ENCODE measurements around the gene OTOG. TPM values are rescaled to one million over a fixed set of nuclear protein-coding genes. Genes with fewer than 3 reads are reported as not detected.

OTOG gene
- total and polyA plus RNA-seq, 2 donors (not counting 1 experiment from before 2014, with no cell fraction given) = not detected

- H3K36me3 ChIP-seq (replicated peaks in 1 of 2; ENCODE audit: control extremely low read depth in 1 of 2, control insufficient read depth in 1 of 2, extremely low read depth in 1 of 2, insufficient read depth in 2 of 2, low read length in 1 of 2) = no peaks in the 10 kb centered on the region
- intact Hi-C loops (cut with micrococcal nuclease) = no loop called here
- ChIA-PET CTCF (no interaction called here), POLR2A (no interaction called here)
- Mint-ChIP-seq H3K4me1 (no peaks in the 10 kb centered on the region), H3K4me3 (no peak overlapping the region), H3K9me3 (ENCODE audit: insufficient read depth) (no peaks in the 10 kb centered on the region), H3K27ac (no peak overlapping the region), H3K27me3 (peaks cover 37% of the 10 kb centered on the region)
- H3K27ac ChIP-seq (ENCODE audit: low read length in 2 of 2) = no peak overlapping the region
- H3K4me3 ChIP-seq (ENCODE audit: control extremely low read depth in 1 of 5, extremely low read depth in 1 of 5, insufficient read depth in 1 of 5, low read depth in 2 of 5, low read length in 4 of 5) = no peak overlapping the region
- H3K9me3 ChIP-seq (ENCODE audit: control extremely low read depth in 1 of 3, control insufficient read depth in 2 of 3, insufficient read depth in 1 of 3, low read length in 2 of 3) = no peaks in the 10 kb centered on the region
- no peaks in the 10 kb centered on the region for H3K79me2 ChIP-seq (ENCODE audit: control insufficient read depth, insufficient read depth, low read length)
- H3K27me3 ChIP-seq (replicated peaks in 1 of 4; ENCODE audit: control extremely low read depth in 1 of 4, control insufficient read depth in 3 of 4, insufficient read depth in 4 of 4, low read length in 3 of 4) = peaks cover 0 to 6% (median 0%) of the 10 kb centered on the region in 4 experiments
- no peak overlapping the region for H3K9ac ChIP-seq (ENCODE audit: low read length)
- ATAC-seq (ENCODE audit: low read depth) (no peak), DNase-seq (no peak)
- H2AFZ ChIP-seq (ENCODE audit: insufficient read depth, low read depth, low read length, poor library complexity, severe bottlenecking) = no peak overlapping the region
- WGBS (ENCODE audit: insufficient coverage) = 94% methylated on average over 3 of the region's 4 CpGs
- no peaks in the 10 kb centered on the region for H4K20me1 ChIP-seq (ENCODE audit: control insufficient read depth, insufficient read depth, low read length, poor library complexity, severe bottlenecking)
- TF ChIP-seq CTCF (IDR thresholded peaks at IDR 0.05) = no peak
- no peak for TF ChIP-seq EZH2 (IDR thresholded peaks at IDR 0.05; ENCODE audit: borderline replicate concordance, insufficient read depth, low read depth, low read length, poor library complexity, severe bottlenecking)
- H3K4me1 ChIP-seq (ENCODE audit: control insufficient read depth in 2 of 2, insufficient read depth in 2 of 2, low read length in 2 of 2) = no peaks in the 10 kb centered on the region
- no peak overlapping the region for H3K4me2 ChIP-seq (replicated peaks; ENCODE audit: low read depth, low read length, poor library complexity, severe bottlenecking)
Measured at GRCh38 chr11:17552041-17552355, 4.9 kb downstream of the OTOG start.

- no peak overlapping the region for H3K4me2 ChIP-seq (replicated peaks; ENCODE audit: low read depth, low read length, poor library complexity, severe bottlenecking)
- no peaks in the 10 kb centered on the region for H3K79me2 ChIP-seq (ENCODE audit: control insufficient read depth, insufficient read depth, low read length)
- H2AFZ ChIP-seq (ENCODE audit: insufficient read depth, low read depth, low read length, poor library complexity, severe bottlenecking) = no peak overlapping the region
- Mint-ChIP-seq H3K4me3 (no peak overlapping the region), H3K9me3 (ENCODE audit: insufficient read depth) (no peaks in the 10 kb centered on the region), H3K27ac (no peak overlapping the region), H3K27me3 (peaks cover 37% of the 10 kb centered on the region), H3K4me1 (no peaks in the 10 kb centered on the region)
- DNase-seq (no peak), ATAC-seq (ENCODE audit: low read depth) (no peak)
- H3K27ac ChIP-seq (ENCODE audit: low read length in 2 of 2) = no peak overlapping the region
- peaks cover 0 to 4% (median 0%) of the 10 kb centered on the region in 4 experiments for H3K27me3 ChIP-seq (replicated peaks in 1 of 4; ENCODE audit: control extremely low read depth in 1 of 4, control insufficient read depth in 3 of 4, insufficient read depth in 4 of 4, low read length in 3 of 4)
- H3K9me3 ChIP-seq (ENCODE audit: control extremely low read depth in 1 of 3, control insufficient read depth in 2 of 3, insufficient read depth in 1 of 3, low read length in 2 of 3) = no peaks in the 10 kb centered on the region
- no peaks in the 10 kb centered on the region for H3K36me3 ChIP-seq (replicated peaks in 1 of 2; ENCODE audit: control extremely low read depth in 1 of 2, control insufficient read depth in 1 of 2, extremely low read depth in 1 of 2, insufficient read depth in 2 of 2, low read length in 1 of 2)
- no peak overlapping the region for H3K4me3 ChIP-seq (ENCODE audit: control extremely low read depth in 1 of 5, extremely low read depth in 1 of 5, insufficient read depth in 1 of 5, low read depth in 2 of 5, low read length in 4 of 5)
- H3K9ac ChIP-seq (ENCODE audit: low read length) = no peak overlapping the region
- no peaks in the 10 kb centered on the region for H3K4me1 ChIP-seq (ENCODE audit: control insufficient read depth in 2 of 2, insufficient read depth in 2 of 2, low read length in 2 of 2)
- TF ChIP-seq EZH2 (IDR thresholded peaks at IDR 0.05; ENCODE audit: borderline replicate concordance, insufficient read depth, low read depth, low read length, poor library complexity, severe bottlenecking) = no peak
- TF ChIP-seq CTCF (IDR thresholded peaks at IDR 0.05) = no peak
- intact Hi-C loops (cut with micrococcal nuclease) = no loop called here
- ChIA-PET CTCF (no interaction called here), POLR2A (no interaction called here)
- H4K20me1 ChIP-seq (ENCODE audit: control insufficient read depth, insufficient read depth, low read length, poor library complexity, severe bottlenecking) = no peaks in the 10 kb centered on the region
- WGBS (ENCODE audit: insufficient coverage) = 84% methylated on average over 6 of the region's 10 CpGs
Measured at GRCh38 chr11:17552392-17553248, 5.6 kb downstream of the OTOG start.
